ENCODE measurements around the gene KCNJ11. TPM values are rescaled to one million over a fixed set of nuclear protein-coding genes. Genes with fewer than 3 reads are reported as not detected.

The KCNJ11 gene
- total and polyA plus RNA-seq, 2 of the 13 experiments (the other 11 are each of a cell fraction or from before 2014, with no cell fraction given), result 0.38 to 1.6 TPM

- TF ChIP-seq NFAT5 (CRISPR knock-in tag; IDR thresholded peaks at IDR 0.05) (0 out of 2 replicates have a peak, but pooled peaks have one; percentile 79), ZBTB25 (CRISPR knock-in tag; IDR thresholded peaks at IDR 0.05) (0 out of 2 replicates have a peak, but pooled peaks have one; percentile 53), ZNF720 (CRISPR knock-in tag; IDR thresholded peaks at IDR 0.05) (no peak), ZNF670 (CRISPR knock-in tag; IDR thresholded peaks at IDR 0.05; ENCODE audit: borderline replicate concordance) (peak; percentile 56; the same call in 1 of the 2 replicates), PAX8 (CRISPR knock-in tag; IDR thresholded peaks at IDR 0.05; ENCODE audit: borderline replicate concordance) (no peak), KAT8 (CRISPR knock-in tag; IDR thresholded peaks at IDR 0.05) (peak; percentile 46; the same call in 1 of the 2 replicates), RORA (CRISPR knock-in tag; IDR thresholded peaks at IDR 0.05) (no peak; the same call in 1 of the 2 replicates), XBP1 (CRISPR knock-in tag; IDR thresholded peaks at IDR 0.05) (no peak), CHCHD3 (CRISPR knock-in tag; IDR thresholded peaks at IDR 0.05) (no peak), RELA (CRISPR knock-in tag; IDR thresholded peaks at IDR 0.05) (no peak), ZNF33A (CRISPR knock-in tag; IDR thresholded peaks at IDR 0.05; ENCODE audit: borderline replicate concordance) (no peak), ZNF362 (CRISPR knock-in tag; IDR thresholded peaks at IDR 0.05; ENCODE audit: borderline replicate concordance) (no peak; the same call in none of the 2 replicates), ISX (CRISPR knock-in tag; conservative IDR thresholded peaks at IDR 0.05) (peak; percentile 77; the same call in 1 of the 2 replicates), ZNF564 (CRISPR knock-in tag; IDR thresholded peaks at IDR 0.05) (peak; percentile 62; the same call in 1 of the 2 replicates), ZFP82 (CRISPR knock-in tag; IDR thresholded peaks at IDR 0.05; ENCODE audit: borderline replicate concordance) (peak; percentile 71; the same call in 1 of the 2 replicates), REPIN1 (CRISPR knock-in tag; IDR thresholded peaks at IDR 0.05; ENCODE audit: borderline replicate concordance, low read depth) (no peak), ATF1 (CRISPR knock-in tag; IDR thresholded peaks at IDR 0.05) (peak; percentile 74), ZNF431 (CRISPR knock-in tag; IDR thresholded peaks at IDR 0.05; ENCODE audit: borderline replicate concordance, low read depth) (peak; percentile 87), MXD3 (CRISPR knock-in tag; IDR thresholded peaks at IDR 0.05) (0 out of 2 replicates have a peak, but pooled peaks have one; percentile 64), DBP (CRISPR knock-in tag; IDR thresholded peaks at IDR 0.05; ENCODE audit: not compliant biosample characterization) (peak; percentile 82), NFKB2 (CRISPR knock-in tag; IDR thresholded peaks at IDR 0.05; ENCODE audit: borderline replicate concordance) (peak; percentile 77; the same call in 1 of the 2 replicates)
Measured at GRCh38 chr11:17351510-17352176, 36.8 kb downstream of the KCNJ11 start, which contains the start of gene NCR3LG1 (continued).
